Measurements from ENCODE around the gene TRAPPC11. TPM values are rescaled to one million over a fixed set of nuclear protein-coding genes. Genes with fewer than 3 reads are reported as not detected.
"Not testable (repeated sequence)": the region's sequence is repeated elsewhere in the genome, so short reads cannot be mapped to it uniquely, and the experiment has no call there.

Gene TRAPPC11
- total RNA-seq, 1 donor from 2014 or later, result 26.3 TPM

DNA sequence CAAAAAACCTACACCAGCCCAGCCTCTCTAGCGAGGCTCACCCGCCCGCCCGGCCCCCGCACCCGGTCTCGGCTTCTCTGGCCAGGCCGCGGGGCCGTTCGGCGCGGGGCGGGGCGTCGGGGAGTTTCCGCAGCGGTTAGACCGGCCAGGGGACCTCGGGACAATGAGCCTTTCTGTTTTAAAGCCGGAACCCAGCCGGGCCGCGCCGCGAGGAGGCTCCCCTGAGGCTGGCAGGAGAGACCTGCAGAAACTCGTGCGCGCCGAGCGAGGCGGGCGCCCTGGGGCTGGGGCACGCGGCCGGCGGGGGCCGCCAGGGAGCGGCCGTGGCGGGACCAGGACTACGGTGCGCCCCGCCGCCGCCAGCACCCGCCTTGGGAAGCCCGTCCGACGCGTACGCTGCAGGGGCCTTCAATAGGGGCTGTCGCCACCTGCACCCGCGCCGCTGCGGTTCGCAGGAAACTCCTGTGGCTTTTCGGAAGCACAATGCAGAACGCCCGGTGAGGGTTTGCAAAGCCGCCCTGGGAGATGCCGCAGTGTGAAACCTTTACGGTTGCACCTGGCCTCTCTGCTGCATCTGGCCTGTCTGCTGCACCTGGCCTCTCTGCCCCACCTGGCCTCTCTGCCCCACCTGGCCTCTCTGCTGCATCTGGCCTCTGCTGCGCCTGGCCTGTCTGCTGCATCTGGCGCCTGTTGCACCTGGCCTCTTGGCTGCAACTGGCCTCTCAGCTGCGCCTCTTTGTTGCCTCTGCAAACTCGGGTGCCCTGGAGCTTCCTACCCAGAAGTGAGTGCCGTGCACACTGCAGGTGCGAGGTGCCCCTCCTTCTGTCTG lies 63.9 kb downstream of the TRAPPC11 start:
- peak overlapping the region; percentile 67 for H3K4me3 Mint-ChIP-seq (ENCODE audit: unreplicated experiment)
- Histone ChIP-seq H2AFZ (ENCODE audit: low read depth, low read length) (peak overlapping the region; percentile 75), H3K9ac (ENCODE audit: low read length) (peak overlapping the region; percentile 57), H3K36me3 (ENCODE audit: insufficient read depth, low read length) (no peaks in the 10 kb centered on the region), H3K4me2 (ENCODE audit: low read length) (peak overlapping the region; percentile 88), H3K27me3 (ENCODE audit: insufficient read depth, low read length) (peaks cover 3% of the 10 kb centered on the region), H3K27ac (ENCODE audit: low read depth, low read length) (no peak overlapping the region), H3K79me2 (ENCODE audit: insufficient read depth, low read length) (no peaks in the 10 kb centered on the region), H4K20me1 (ENCODE audit: insufficient read depth, low read length) (no peaks in the 10 kb centered on the region), H3K4me3 (ENCODE audit: insufficient read depth, low read depth, low read length) (peak overlapping the region; percentile 59), H3K4me1 (ENCODE audit: insufficient read depth, low read length) (peaks cover 3% of the 10 kb centered on the region), H3K9me3 (ENCODE audit: insufficient read depth, low read depth, low read length) (no peaks in the 10 kb centered on the region)
- FAIRE-seq (no peak), DNase-seq (ENCODE audit: low read depth) (peak; percentile 14)
- peaks cover 2% of the 10 kb centered on the region for H3K4me1 Mint-ChIP-seq (ENCODE audit: low read depth, unreplicated experiment)
- peaks cover 5% of the 10 kb centered on the region for H3K9me3 Mint-ChIP-seq (ENCODE audit: unreplicated experiment)
- TF ChIP-seq EZH2 (IDR thresholded peaks at IDR 0.05; ENCODE audit: insufficient read depth, low read length) (no peak), CTCF (IDR thresholded peaks at IDR 0.05; ENCODE audit: insufficient read depth, low read depth, low read length) (no peak)
- peaks cover 19% of the 10 kb centered on the region for H3K27me3 Mint-ChIP-seq (ENCODE audit: low read depth, unreplicated experiment)
- no peak overlapping the region for H3K27ac Mint-ChIP-seq (ENCODE audit: unreplicated experiment)
- H3K36me3 Mint-ChIP-seq (ENCODE audit: low read depth, unreplicated experiment), result no peaks in the 10 kb centered on the region

DNA sequence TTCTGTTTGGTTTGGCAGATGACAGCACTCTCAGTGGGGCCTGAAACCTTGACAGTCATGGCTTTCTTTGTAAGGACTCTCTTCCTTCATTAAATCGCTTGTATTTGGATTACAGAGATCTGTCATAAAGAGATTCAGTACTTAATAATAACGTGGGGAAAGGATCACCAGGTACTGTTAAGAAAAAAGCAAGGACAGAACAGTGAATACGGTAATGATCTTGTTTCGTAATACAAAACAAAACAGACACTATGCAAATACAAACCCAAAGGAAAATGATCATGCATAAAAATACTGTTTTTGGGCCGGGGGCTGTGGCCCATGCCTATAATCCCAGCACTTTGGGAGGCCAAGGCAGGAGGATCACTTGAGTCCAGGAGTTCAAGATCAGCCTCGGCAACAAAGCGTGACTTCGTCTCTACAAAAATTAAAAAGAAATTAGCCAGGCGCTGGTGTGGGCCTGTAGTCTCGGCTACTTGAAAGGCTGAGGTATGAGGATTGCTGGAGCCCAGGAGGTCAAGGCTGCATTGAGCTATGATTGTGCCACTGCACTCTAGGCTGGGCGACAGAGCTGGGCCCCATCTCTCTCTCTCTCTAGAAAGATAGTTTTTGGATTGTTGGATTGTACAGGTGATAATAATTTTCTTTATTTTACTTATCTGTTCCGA lies 64.6 kb downstream of the TRAPPC11 start:
- Mint-ChIP-seq H3K27me3 (ENCODE audit: low read depth, unreplicated experiment) (peaks cover 19% of the 10 kb centered on the region), H3K4me1 (ENCODE audit: low read depth, unreplicated experiment) (peaks cover 2% of the 10 kb centered on the region), H3K36me3 (ENCODE audit: low read depth, unreplicated experiment) (no peaks in the 10 kb centered on the region), H3K27ac (ENCODE audit: unreplicated experiment) (no peak overlapping the region), H3K4me3 (ENCODE audit: unreplicated experiment) (peak overlapping the region; percentile 67), H3K9me3 (ENCODE audit: unreplicated experiment) (peaks cover 7% of the 10 kb centered on the region)
- H3K79me2 ChIP-seq (ENCODE audit: insufficient read depth, low read length), result no peaks in the 10 kb centered on the region
- H3K27me3 ChIP-seq (ENCODE audit: insufficient read depth, low read length), result peaks cover 3% of the 10 kb centered on the region
- H3K9ac ChIP-seq (ENCODE audit: low read length), result no peak overlapping the region
- DNase-seq (ENCODE audit: low read depth) (no peak), FAIRE-seq (no peak)
- H3K4me1 ChIP-seq (ENCODE audit: insufficient read depth, low read length), result peaks cover 3% of the 10 kb centered on the region
- TF ChIP-seq EZH2 (IDR thresholded peaks at IDR 0.05; ENCODE audit: insufficient read depth, low read length), result no peak
- no peak for TF ChIP-seq CTCF (IDR thresholded peaks at IDR 0.05; ENCODE audit: insufficient read depth, low read depth, low read length)
- no peak overlapping the region for H3K27ac ChIP-seq (ENCODE audit: low read depth, low read length)
- no peaks in the 10 kb centered on the region for H3K36me3 ChIP-seq (ENCODE audit: insufficient read depth, low read length)
- no peak overlapping the region for H3K4me3 ChIP-seq (ENCODE audit: insufficient read depth, low read depth, low read length)
- peak overlapping the region; percentile 88 for H3K4me2 ChIP-seq (ENCODE audit: low read length)
- H2AFZ ChIP-seq (ENCODE audit: low read depth, low read length), result peak overlapping the region; percentile 75
- no peaks in the 10 kb centered on the region for H4K20me1 ChIP-seq (ENCODE audit: insufficient read depth, low read length)
- no peaks in the 10 kb centered on the region for H3K9me3 ChIP-seq (ENCODE audit: insufficient read depth, low read depth, low read length)

- not testable (repeated sequence) for H3K4me3 Mint-ChIP-seq (ENCODE audit: unreplicated experiment); H3K4me2 ChIP-seq (ENCODE audit: low read length); H3K9me3 Mint-ChIP-seq (ENCODE audit: unreplicated experiment); H3K9me3 ChIP-seq (ENCODE audit: insufficient read depth, low read depth, low read length); H3K4me1 ChIP-seq (ENCODE audit: insufficient read depth, low read length); H3K27ac Mint-ChIP-seq (ENCODE audit: unreplicated experiment); H4K20me1 ChIP-seq (ENCODE audit: insufficient read depth, low read length); H3K4me1 Mint-ChIP-seq (ENCODE audit: low read depth, unreplicated experiment); H3K36me3 Mint-ChIP-seq (ENCODE audit: low read depth, unreplicated experiment); H3K27me3 ChIP-seq (ENCODE audit: insufficient read depth, low read length); DNase-seq (ENCODE audit: low read depth); H3K79me2 ChIP-seq (ENCODE audit: insufficient read depth, low read length); H3K27ac ChIP-seq (ENCODE audit: low read depth, low read length); H3K36me3 ChIP-seq (ENCODE audit: insufficient read depth, low read length); FAIRE-seq; H3K4me3 ChIP-seq (ENCODE audit: insufficient read depth, low read depth, low read length); H2AFZ ChIP-seq (ENCODE audit: low read depth, low read length); H3K9ac ChIP-seq (ENCODE audit: low read length)
- peaks cover 20% of the 10 kb centered on the region for H3K27me3 Mint-ChIP-seq (ENCODE audit: low read depth, unreplicated experiment)
These were observed 66.5 kb downstream of the TRAPPC11 start for GRCh38 chr4:183725585-183725984.
